PFSK-1 (cell line): Measurements from ENCODE around the gene ESAM.

Experiments
- FOXP2 ChIP-seq: optimal IDR thresholded peaks from 2 replicates; pipeline ENCODE3; 2011; ENCODE audit warnings: borderline replicate concordance, control low read depth, inconsistent platforms; ENCODE audit not compliant: insufficient read depth; ENCODE audit errors: extremely low read length, extremely low read depth
- POLR2AphosphoS5 ChIP-seq: IDR thresholded peaks from 2 replicates; pipeline ENCODE4 v1.6.1; 2012; ENCODE audit warnings: low read depth, mild to moderate bottlenecking, control low read depth, low read length, moderate library complexity
- REST ChIP-seq, 2 experiments: IDR thresholded peaks; 2 replicates each; pipeline versions ENCODE4 v1.6.1 to v1.8.0; 2011 to 2012; ENCODE audit warnings: low read depth in 2 of 2, low read length in 2 of 2, control low read depth in 1 of 2, inconsistent platforms in 1 of 2, mild to moderate bottlenecking in 1 of 2, moderate library complexity in 1 of 2; ENCODE audit not compliant: insufficient read depth in 1 of 2
- SIN3A ChIP-seq: IDR thresholded peaks from 2 replicates; pipeline ENCODE4 v1.6.1; 2012; ENCODE audit warnings: mild to moderate bottlenecking, low read length, moderate library complexity, borderline replicate concordance; ENCODE audit not compliant: insufficient read depth
- TAF1 ChIP-seq: IDR thresholded peaks from 2 replicates; pipeline ENCODE4 v1.6.1; 2012; ENCODE audit warnings: low read length, control low read depth, borderline replicate concordance; ENCODE audit not compliant: insufficient read depth

The ESAM gene

GRCh38 chr11:124804884-124805283 is 42.8 kb upstream of the ESAM start:
- TF ChIP-seq POLR2AphosphoS5 (no peak), TAF1 (no peak), REST (IDR thresholded peaks at IDR 0.05; ENCODE audit: insufficient read depth in 1 of 2, low read depth in 2 of 2, low read length in 2 of 2) (no peak), FOXP2 (no peak), SIN3A (no peak)

- TF ChIP-seq POLR2AphosphoS5 (no peak), TAF1 (no peak), FOXP2 (no peak), REST (IDR thresholded peaks at IDR 0.05; ENCODE audit: insufficient read depth in 1 of 2, low read depth in 2 of 2, low read length in 2 of 2) (no peak)
Measured at GRCh38 chr11:124801636-124802312, 39.7 kb upstream of the ESAM start.

GRCh38 chr11:124801014-124801413 is 38.9 kb upstream of the ESAM start:
- TF ChIP-seq REST (IDR thresholded peaks at IDR 0.05; ENCODE audit: insufficient read depth in 1 of 2, low read depth in 2 of 2, low read length in 2 of 2) (no peak), TAF1 (no peak), FOXP2 (no peak), POLR2AphosphoS5 (no peak), SIN3A (no peak)

- TF ChIP-seq FOXP2 (peak; percentile 46), SIN3A (0 out of 2 replicates have a peak, but pooled peaks have one; percentile 4), REST (IDR thresholded peaks at IDR 0.05; ENCODE audit: insufficient read depth in 1 of 2, low read depth in 2 of 2, low read length in 2 of 2) (0 out of 4 replicates have a peak, but pooled peaks of 1 of the 2 experiments have one; percentile 6), TAF1 (peak; percentile 79; the same call in 1 of the 2 replicates), POLR2AphosphoS5 (peak; percentile 90)
Measured at GRCh38 chr11:124800226-124800929, 38.3 kb upstream of the ESAM start, which contains the start of gene MSANTD2. MSANTD2 (minus strand) TSS chr11:124800406; CDS start chr11:124800380, 26 bp downstream.
